Measurements from ENCODE around the gene NOTCH1. TPM values are rescaled to one million over a fixed set of nuclear protein-coding genes. Genes with fewer than 3 reads are reported as not detected.

NOTCH1 gene
- total RNA-seq, 1 donor from 2014 or later: 67.4 TPM

GRCh38 chr9:136545692-136545964, 220 bp downstream of the NOTCH1 start:
- intact Hi-C loops (cut with micrococcal nuclease): loop anchor here (5.0 to 10.0 kb wide), 2 partner anchors 33 to 259 kb away; partner anchors contain the start of gene RABL6

- intact Hi-C loops (cut with micrococcal nuclease): loop anchor here (5.0 to 10.0 kb wide), 2 partner anchors 33 to 260 kb away; partner anchors contain the start of gene RABL6
Observed at GRCh38 chr9:136544964-136545691, 720 bp downstream of the NOTCH1 start.

GRCh38 chr9:136544548-136544963, 1.3 kb downstream of the NOTCH1 start:
- intact Hi-C loops (cut with micrococcal nuclease): loop anchor here (10.0 kb wide), 1 partner anchor 260 kb away; the partner anchor contains the start of gene RABL6

- intact Hi-C loops (cut with micrococcal nuclease): loop anchor here (10.0 kb wide), 1 partner anchor 261 kb away; the partner anchor contains the start of gene RABL6
Observed at GRCh38 chr9:136543830-136544547, 1.9 kb downstream of the NOTCH1 start.

- intact Hi-C loops (cut with micrococcal nuclease): loop anchor here (10.0 kb wide), 1 partner anchor 262 kb away; the partner anchor contains the start of gene RABL6
Observed at GRCh38 chr9:136543280-136543679, 2.6 kb downstream of the NOTCH1 start.

- intact Hi-C loops (cut with micrococcal nuclease): loop anchor here (10.0 kb wide), 1 partner anchor 262 kb away; the partner anchor contains the start of gene RABL6
Observed at GRCh38 chr9:136542241-136543040, 3.4 kb downstream of the NOTCH1 start.

GRCh38 chr9:136541709-136542108, 4.1 kb downstream of the NOTCH1 start:
- intact Hi-C loops (cut with micrococcal nuclease): loop anchor here (10.0 kb wide), 1 partner anchor 263 kb away; the partner anchor contains the start of gene RABL6

GRCh38 chr9:136541179-136541578, 4.7 kb downstream of the NOTCH1 start:
- intact Hi-C loops (cut with micrococcal nuclease): loop anchor here (10.0 kb wide), 1 partner anchor 264 kb away; the partner anchor contains the start of gene RABL6

GRCh38 chr9:136539427-136540421, 6.1 kb downstream of the NOTCH1 start:
- intact Hi-C loops (cut with micrococcal nuclease): loop anchor here (2.0 to 10.0 kb wide), 4 partner anchors 57 to 265 kb away; partner anchors contain the start of genes RABL6, SEC16A and SNAPC4

- intact Hi-C loops (cut with micrococcal nuclease): loop anchor here (2.0 to 10.0 kb wide), 3 partner anchors 56 to 134 kb away; partner anchors contain the start of genes SEC16A and SNAPC4
Observed at GRCh38 chr9:136538599-136539426, 7.0 kb downstream of the NOTCH1 start.

- intact Hi-C loops (cut with micrococcal nuclease): loop anchor here (2.0 to 10.0 kb wide), 3 partner anchors 55 to 133 kb away; partner anchors contain the start of genes SEC16A and SNAPC4
Observed at GRCh38 chr9:136537896-136538598, 7.8 kb downstream of the NOTCH1 start.

- intact Hi-C loops (cut with micrococcal nuclease): loop anchor here (5.0 to 10.0 kb wide), 2 partner anchors 95 to 133 kb away; partner anchors contain the start of gene SNAPC4
Observed at GRCh38 chr9:136537411-136537810, 8.4 kb downstream of the NOTCH1 start.

- intact Hi-C loops (cut with micrococcal nuclease): loop anchor here (5.0 to 10.0 kb wide), 2 partner anchors 96 to 132 kb away; partner anchors contain the start of gene SNAPC4
Observed at GRCh38 chr9:136536721-136537241, 9.1 kb downstream of the NOTCH1 start.

- intact Hi-C loops (cut with micrococcal nuclease): loop anchor here (5.0 to 10.0 kb wide), 2 partner anchors 96 to 131 kb away; partner anchors contain the start of gene SNAPC4
Observed at GRCh38 chr9:136536051-136536720, 9.7 kb downstream of the NOTCH1 start.

- intact Hi-C loops (cut with micrococcal nuclease): loop anchor here (5.0 to 10.0 kb wide), 2 partner anchors 97 to 130 kb away; partner anchors contain the start of gene SNAPC4
Observed at GRCh38 chr9:136535070-136535469, 10.8 kb downstream of the NOTCH1 start.

GRCh38 chr9:136534366-136534765, 11.5 kb downstream of the NOTCH1 start:
- intact Hi-C loops (cut with micrococcal nuclease): loop anchor here (10.0 kb wide), 1 partner anchor 130 kb away; the partner anchor contains the start of gene SNAPC4

GRCh38 chr9:136533775-136534157, 12.1 kb downstream of the NOTCH1 start:
- intact Hi-C loops (cut with micrococcal nuclease): loop anchor here (2.0 to 10.0 kb wide), 2 partner anchors 13 to 129 kb away; partner anchors contain the start of genes NOTCH1 and SNAPC4
